Hematopoietic multipotent progenitor cell treated with erythropoietin and hydrocortisone succinate and interleukin-3 and kit ligand, for 15 days (in vitro differentiated cells): ENCODE data around the gene RAF1.
"Not testable (repeated sequence)": the region's sequence is repeated elsewhere in the genome, so short reads cannot be mapped to it uniquely, and the experiment has no call there.

Experiments used
- DNase-seq: peaks from one replicate; pipeline ENCODE4 v3.0.0-alpha.2; 2015; ENCODE audit warnings: low spot score

RAF1 gene

GRCh38 chr3:12675115-12675810 lies 11.3 kb upstream of the RAF1 start:
- no peak for DNase-seq

- not testable (repeated sequence) for DNase-seq
These were observed 10.2 kb upstream of the RAF1 start for GRCh38 chr3:12673956-12674736.

- no peak for DNase-seq
These were observed 7.2 kb upstream of the RAF1 start for GRCh38 chr3:12671120-12671450.

GRCh38 chr3:12670365-12671119 lies 6.6 kb upstream of the RAF1 start:
- no peak for DNase-seq

- DNase-seq: peak; percentile 24
These were observed 449 bp downstream of the RAF1 start for GRCh38 chr3:12663401-12663935.

- peak; percentile 38 for DNase-seq
These were observed 1.1 kb downstream of the RAF1 start for GRCh38 chr3:12662593-12663400.

GRCh38 chr3:12661926-12662592 lies 1.9 kb downstream of the RAF1 start:
- DNase-seq: no peak

GRCh38 chr3:12661375-12661774 lies 2.5 kb downstream of the RAF1 start:
- DNase-seq: not testable (repeated sequence)

GRCh38 chr3:12660196-12660595 lies 3.7 kb downstream of the RAF1 start:
- DNase-seq: no peak

- no peak for DNase-seq
These were observed 4.5 kb downstream of the RAF1 start for GRCh38 chr3:12659316-12660015.

- DNase-seq: no peak
These were observed 5.3 kb downstream of the RAF1 start for GRCh38 chr3:12658593-12659058.

GRCh38 chr3:12656850-12657249 lies 7.1 kb downstream of the RAF1 start:
- no peak for DNase-seq

- DNase-seq: no peak
These were observed 7.7 kb downstream of the RAF1 start for GRCh38 chr3:12656193-12656592.

- no peak for DNase-seq
These were observed 8.2 kb downstream of the RAF1 start for GRCh38 chr3:12655701-12656100.

- no peak for DNase-seq
These were observed 10.2 kb downstream of the RAF1 start for GRCh38 chr3:12653747-12654146.

- no peak for DNase-seq
These were observed 15.4 kb downstream of the RAF1 start for GRCh38 chr3:12648384-12648959.

GRCh38 chr3:12644331-12644937 lies 19.5 kb downstream of the RAF1 start:
- DNase-seq: no peak

GRCh38 chr3:12643724-12644123 lies 20.2 kb downstream of the RAF1 start:
- no peak for DNase-seq

GRCh38 chr3:12643010-12643380 lies 20.9 kb downstream of the RAF1 start:
- no peak for DNase-seq

GRCh38 chr3:12640853-12641252 lies 23.1 kb downstream of the RAF1 start:
- not testable (repeated sequence) for DNase-seq
